GM10847 (cell line): ENCODE data around the gene NVL.

ENCODE experiments used
- POLR2A ChIP-seq: IDR thresholded peaks from 2 replicates; pipeline ENCODE4 v1.6.1; 2011; ENCODE audit not compliant: insufficient read length; ENCODE audit errors: extremely low read depth

NVL gene

GRCh38 chr1:224339442-224340033 lies 9.6 kb upstream of the NVL start:
- no peak for TF ChIP-seq POLR2A

DNA sequence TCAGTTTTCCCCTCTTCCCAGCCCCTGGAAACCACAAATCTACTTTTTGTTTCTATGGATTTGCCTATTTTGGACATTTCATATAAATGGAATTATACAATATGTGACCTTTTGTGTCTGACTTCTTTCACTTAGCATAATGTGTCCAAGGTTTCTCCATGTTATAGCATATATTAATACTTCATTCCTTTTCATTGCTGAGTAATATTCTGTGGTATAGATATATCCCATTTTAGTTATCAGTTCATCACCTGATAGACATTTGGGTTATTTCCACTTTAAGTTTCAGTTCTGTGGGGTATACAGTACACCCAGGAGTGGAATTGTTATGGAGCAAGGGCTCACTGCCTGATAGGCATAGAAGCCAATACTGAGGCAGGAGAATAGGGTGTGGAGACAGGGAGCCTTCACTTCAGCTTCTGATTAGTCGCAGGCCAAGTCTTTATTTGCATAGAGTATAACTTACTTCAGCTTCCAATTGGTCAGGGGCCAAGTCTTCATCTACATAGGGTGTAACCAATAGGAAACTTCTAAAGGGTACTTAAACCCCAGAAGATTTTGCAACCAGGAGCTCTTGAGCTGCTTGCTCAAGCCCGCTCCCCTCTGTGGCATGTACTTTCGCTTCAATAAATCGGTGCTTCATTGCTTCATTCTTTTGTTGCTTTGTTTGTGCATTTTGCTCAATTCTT lies 8.3 kb upstream of the NVL start:
- TF ChIP-seq POLR2A = no peak

GRCh38 chr1:224333939-224334786 lies 4.2 kb upstream of the NVL start:
- TF ChIP-seq POLR2A = no peak

- TF ChIP-seq POLR2A = no peak
Observed at GRCh38 chr1:224333309-224333926, 3.4 kb upstream of the NVL start.

DNA sequence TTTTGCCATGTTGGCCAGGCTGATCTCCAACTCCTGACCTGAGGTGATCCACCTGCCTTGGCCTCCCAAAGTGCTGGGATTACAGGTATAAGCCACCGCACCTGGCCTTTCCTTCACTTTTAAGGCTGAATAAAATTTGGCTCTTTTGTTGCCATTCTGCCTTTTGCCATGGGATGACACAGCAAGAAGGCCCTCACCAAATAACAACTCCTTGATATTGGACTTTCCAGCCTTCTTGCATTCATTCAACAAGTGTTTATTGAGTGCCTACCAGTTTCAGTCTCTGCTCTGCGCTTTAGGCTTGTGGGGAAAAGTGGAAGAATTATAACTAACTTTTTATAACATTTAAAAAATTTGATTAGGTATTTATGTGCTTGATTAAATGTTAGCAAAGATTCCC lies 1.9 kb upstream of the NVL start:
- no peak for TF ChIP-seq POLR2A

DNA sequence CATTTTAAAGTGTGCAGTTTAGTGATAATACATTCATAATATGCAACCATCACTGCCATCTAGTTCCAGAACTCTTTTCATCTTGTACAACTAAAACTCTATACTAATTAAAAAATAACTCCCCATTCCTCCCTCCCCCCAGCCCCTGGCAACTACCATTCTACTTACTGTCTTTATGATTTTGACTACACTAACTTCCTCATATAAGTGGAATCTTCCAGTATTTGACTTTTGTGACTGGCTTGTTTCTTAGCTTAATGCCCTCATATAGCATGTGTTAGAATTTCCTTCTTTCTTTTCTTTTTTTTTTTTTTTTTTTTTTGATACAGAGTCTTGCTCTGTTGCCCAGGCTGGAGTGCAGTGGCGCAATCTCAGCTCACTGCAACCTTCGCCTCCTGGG lies 1.4 kb upstream of the NVL start:
- TF ChIP-seq POLR2A = no peak

GRCh38 chr1:224329484-224329841 lies 509 bp downstream of the NVL start:
- no peak for TF ChIP-seq POLR2A

- no peak for TF ChIP-seq POLR2A
Observed at GRCh38 chr1:224328644-224329043, 1.3 kb downstream of the NVL start.

- no peak for TF ChIP-seq POLR2A
Observed at GRCh38 chr1:224325959-224326358, 4.0 kb downstream of the NVL start.

GRCh38 chr1:224321706-224322105 lies 8.3 kb downstream of the NVL start:
- no peak for TF ChIP-seq POLR2A

DNA sequence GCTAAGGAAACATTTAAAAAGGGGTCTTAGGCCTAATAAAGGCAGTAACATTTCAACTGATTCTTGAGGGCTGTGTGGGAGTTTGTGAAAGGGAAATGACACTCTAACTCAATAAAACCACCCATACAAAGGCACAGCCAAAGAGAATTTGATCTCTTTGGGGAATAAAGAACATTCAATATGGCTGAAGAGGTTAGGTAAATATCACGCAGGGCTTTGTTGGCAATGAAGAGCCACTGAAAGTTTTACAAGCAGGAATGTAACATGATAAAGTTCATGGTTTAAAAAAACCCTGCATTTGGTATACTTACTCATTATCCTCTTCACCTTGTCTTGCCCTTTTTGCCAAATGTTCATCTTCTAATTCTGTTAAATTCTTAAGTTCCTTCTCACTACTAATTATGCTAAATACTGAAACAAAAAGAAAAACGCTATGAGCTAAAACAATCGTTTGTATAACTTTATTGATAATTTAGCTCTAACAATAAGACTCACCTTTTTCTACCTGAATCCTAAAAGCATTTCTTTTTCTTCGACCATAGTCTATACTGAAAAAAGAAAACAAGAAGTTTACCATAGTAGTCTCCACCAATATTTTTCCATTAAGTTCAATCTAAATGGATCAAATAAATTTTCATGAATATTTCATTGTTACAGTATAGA lies 12.5 kb downstream of the NVL start:
- no peak for TF ChIP-seq POLR2A

DNA sequence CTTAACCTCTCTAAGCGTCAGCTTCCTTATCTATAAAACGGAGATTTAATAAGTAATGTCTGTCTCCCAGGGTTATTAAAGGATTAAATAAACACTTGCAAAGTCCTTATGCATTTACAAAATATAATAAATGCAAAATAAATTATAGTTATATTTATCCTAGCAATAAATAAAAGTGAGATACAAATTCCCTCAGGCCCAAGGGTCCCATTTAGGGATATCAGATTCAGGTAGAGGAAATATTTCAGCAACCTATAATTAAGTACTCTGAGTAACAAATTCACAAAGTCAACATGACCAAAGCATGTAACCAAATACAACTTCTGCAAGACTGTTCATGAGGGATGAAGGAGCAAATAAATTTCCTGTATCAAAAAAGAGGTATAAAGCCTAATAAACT lies 17.9 kb downstream of the NVL start:
- TF ChIP-seq POLR2A = no peak

- no peak for TF ChIP-seq POLR2A
Observed at GRCh38 chr1:224308064-224308463, 21.9 kb downstream of the NVL start.

DNA sequence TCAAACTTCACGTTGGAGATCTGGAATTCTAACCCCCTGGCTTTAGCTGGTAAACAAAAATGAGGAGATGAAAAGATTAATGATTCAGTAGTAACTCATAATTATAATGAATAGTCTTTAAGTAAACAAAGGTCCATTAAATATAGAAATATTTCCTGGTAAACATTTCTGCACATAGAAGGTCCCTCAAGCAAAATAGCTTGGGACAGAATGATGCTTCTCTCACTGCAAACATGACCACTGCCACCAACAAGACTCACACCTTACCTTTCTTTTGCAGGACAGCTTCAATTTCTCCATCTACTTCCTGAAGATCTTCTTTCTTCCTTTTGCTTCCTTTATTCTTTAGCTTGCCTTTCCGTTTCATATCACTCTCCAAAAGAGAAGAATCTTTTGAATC lies 25.2 kb downstream of the NVL start:
- no peak for TF ChIP-seq POLR2A

GRCh38 chr1:224302947-224303346 lies 27.0 kb downstream of the NVL start:
- TF ChIP-seq POLR2A = no peak
